Erythroblast (primary cell): ENCODE measurements around the gene TFAP2A.

ENCODE experiments used
- DNase-seq, 2 experiments: peaks; one replicate each; lab custom pipeline; 2025; lab: John Stamatoyannopoulos, UW
- GATA1 ChIP-seq: IDR thresholded peaks from 2 replicates; pipeline ENCODE4 v1.6.1; 2011; ENCODE audit warnings: low read depth, mild to moderate bottlenecking, control low read depth, low read length, moderate library complexity
- POLR2A ChIP-seq: IDR thresholded peaks from 2 replicates; pipeline ENCODE4 v1.6.1; 2011; ENCODE audit warnings: mild to moderate bottlenecking, low read length

Gene TFAP2A

DNA sequence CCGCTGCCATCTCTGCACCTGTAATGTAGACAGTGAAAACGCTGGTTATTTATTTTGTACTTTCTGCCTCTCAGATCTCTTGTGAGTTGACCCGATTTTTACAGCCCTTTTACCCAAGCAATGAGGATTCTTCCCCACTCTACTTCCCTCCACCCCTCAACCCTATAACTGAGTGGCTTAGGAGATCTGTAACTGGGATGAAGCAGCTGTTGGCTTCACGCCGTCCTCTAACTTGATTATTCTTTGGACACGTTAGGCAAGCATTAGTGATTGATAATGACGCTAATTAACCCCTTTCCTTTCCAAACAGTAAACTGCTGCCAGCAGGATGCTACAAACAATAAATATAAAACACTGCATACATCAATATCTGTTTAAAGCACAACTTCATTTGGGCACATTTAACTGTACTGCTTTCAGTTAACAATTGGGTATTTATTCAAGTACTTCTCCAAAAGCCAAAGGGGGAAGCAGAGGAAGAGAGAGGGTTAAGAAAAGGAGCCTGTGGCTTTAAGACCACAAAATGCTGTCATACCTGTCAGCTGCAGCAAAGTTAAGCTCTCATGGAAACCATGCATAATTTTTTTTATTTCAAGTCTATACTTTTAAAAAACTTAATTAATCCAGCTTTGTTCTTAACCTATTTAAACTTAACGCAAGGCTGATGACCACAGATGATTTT is 21.2 kb downstream of the TFAP2A start:
- TF ChIP-seq POLR2A, result no peak
- TF ChIP-seq GATA1, result no peak

DNA sequence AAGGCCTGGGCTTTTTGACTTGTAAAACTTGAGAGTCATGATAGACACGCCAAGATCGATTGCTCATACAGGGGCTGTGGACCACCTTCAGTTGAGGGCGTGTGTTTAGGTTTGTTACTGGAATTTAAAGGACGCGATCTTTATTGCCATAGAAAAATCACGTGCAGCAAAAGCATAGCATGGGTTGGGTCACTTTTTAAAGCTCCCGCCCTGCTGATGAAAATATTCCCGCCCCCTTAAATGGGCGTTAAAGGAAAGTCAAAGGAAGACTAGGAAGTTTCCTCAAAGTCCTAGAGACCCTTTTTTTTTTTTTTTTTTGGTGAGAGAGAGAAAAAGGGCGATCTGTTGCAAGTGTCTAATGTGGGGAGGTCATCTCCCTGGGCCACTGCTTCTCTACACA is 23.1 kb downstream of the TFAP2A start:
- DNase-seq, result no peak
- no peak for TF ChIP-seq GATA1
- no peak for TF ChIP-seq POLR2A

More for the DNA sequence above, 21.2 kb downstream of the TFAP2A start:
- DNase-seq, result no peak

DNA sequence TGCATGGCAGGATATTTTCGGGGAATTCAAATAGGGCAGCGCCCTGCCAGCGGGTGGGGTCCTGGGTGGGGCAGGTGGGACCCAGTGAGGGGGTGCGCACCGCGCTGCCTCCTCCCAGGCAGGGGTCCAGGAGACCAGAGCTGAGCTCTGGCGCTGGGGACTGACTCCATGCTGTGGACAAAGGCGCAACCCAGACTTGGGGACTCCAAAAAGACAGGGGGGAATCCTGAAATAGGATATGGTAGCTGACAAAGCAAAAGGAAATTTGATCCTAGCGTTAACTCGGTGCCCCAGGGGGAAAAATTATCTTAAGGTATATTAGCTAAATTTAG is 23.6 kb downstream of the TFAP2A start:
- no peak for TF ChIP-seq GATA1
- no peak for TF ChIP-seq POLR2A
- DNase-seq, result no peak

DNA sequence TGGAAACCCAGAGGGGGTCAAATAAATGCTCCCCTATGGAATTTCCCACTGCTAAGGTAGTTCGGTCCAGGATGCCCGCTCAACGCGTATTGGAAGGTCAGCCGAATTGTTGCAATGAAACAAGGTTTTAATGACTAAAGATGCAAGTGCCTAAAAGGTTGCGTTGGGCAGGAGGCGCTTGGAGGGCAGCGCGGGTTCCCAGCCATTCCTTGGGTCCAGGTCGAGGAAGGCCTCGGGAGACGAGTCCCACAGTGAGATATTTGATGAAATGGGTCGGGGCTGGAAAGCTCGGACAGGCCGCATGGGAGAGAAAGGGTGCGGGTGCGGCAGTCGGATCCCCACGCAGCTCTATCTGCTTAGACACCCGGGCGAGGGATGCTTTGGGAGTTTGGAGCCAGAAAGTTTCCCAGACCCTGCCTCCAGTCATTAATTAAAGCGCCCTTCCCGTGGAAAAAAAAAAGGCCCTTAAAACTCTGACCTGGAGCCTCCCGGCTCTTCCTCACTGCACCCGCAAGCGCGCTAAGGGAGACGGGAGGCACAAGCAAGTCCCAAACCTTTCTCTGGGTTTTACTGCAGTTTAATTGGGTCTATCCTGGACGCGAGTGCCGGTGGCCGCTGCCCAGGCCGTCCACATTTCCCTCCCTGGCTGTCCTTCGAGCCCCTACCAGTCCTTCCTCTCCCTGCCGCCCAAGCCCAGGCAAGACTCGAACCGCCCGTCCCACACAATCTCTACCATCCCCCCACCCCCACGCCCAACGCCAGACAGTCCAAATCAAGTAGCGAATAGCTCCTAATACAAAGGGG is 24.2 kb downstream of the TFAP2A start:
- no peak for DNase-seq
- TF ChIP-seq POLR2A, result no peak
- TF ChIP-seq GATA1, result no peak

DNA sequence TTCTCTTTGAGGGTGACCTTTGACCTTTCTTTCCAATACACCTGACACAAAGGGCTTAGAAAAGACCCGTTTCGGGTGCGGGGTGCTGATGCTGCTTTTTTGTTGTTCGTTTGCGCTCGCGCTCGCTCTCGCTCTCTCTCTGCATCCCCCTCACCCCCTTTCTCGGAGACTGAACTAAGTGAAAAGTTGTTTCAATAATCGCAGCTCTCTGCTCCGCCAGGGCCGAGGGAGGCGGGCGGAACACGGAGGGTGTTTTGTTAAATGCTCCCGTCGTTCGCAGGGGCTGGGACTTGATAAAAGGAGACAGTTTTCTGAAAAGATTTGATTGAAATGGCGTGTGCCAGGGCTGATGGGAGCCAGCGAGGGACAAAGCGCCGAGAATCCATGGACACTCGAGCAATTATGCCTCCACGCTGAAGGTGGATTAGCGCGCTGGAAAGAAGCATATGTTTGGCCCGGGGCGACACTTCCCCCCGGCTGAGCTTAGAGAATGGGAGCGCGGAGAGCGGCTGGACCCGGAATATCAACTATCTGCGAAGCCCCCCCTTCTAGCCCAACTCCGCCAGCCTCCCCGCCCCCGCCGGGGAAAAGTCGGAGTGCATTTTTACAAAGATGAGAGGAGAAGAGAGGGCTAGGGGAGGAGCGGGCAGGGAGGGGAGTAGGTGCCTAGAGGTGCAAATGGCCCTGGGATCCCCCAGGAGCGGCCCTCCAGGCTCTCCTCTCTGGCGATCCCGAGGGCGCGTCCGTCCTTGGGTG is 25.0 kb downstream of the TFAP2A start:
- DNase-seq, result no peak
- TF ChIP-seq POLR2A (no peak), GATA1 (no peak)

DNA sequence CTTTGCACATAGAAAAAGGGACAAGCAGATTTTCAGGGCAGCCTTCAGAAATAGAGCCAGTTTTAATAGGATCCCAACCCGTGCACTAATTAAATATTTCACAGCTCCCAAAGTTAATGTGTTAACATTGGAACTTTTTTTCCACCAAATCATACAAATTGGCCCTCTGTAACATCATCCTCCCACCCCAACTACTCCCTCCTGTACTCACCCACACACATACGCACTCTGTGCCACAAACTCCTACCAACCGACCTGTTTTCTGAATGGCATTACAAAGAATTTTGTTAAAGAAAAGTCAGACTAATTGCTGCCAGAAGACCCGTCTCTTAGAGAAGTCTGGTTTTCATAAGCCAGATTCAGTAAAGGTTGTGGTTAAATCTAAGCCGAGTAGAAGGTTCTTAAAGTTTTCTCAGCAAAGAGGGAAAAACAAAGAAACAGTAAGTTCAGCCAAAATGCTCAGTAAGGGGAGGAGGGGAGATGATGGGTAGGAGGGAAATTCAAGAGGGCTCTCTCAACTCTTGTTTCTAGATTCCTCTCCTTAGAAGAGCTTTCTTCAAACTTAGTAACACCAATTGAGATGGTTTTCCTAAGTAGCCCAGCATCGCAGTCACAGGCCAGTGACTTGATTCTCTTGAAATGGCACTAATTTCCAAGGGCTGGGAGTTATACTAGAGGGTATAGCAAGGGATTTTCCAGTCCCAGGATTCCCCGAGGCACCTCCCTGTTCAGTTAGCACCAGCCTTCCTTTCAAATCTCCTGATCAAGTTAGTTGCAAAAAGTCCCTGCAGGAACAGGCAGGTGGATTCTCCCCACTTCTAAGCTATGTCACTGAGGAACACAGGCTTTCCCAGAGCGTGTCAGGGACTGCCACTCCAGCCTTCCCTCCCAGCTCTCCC is 27.9 kb downstream of the TFAP2A start:
- no peak for TF ChIP-seq POLR2A
- no peak for TF ChIP-seq GATA1
- DNase-seq, result no peak

DNA sequence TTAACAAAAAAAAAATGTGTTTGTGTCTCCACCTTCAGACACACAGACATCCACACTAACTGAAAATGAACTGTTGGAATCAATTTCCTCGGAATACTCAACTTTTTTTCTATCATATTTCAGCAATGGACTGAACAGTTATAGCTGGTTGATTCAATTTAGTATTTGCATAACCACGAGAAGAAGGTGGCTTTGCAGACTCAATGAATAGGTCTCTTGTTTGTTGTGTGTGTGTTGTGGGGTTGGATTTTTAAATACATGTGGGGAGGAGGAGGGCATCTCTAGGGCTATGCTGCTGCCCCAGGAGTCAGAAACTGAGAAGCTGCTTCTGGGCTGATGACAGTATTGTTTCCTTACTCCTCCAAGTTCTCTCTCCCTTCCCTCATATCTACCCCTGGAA is 28.7 kb downstream of the TFAP2A start:
- no peak for TF ChIP-seq GATA1
- TF ChIP-seq POLR2A, result no peak
- no peak for DNase-seq

DNA sequence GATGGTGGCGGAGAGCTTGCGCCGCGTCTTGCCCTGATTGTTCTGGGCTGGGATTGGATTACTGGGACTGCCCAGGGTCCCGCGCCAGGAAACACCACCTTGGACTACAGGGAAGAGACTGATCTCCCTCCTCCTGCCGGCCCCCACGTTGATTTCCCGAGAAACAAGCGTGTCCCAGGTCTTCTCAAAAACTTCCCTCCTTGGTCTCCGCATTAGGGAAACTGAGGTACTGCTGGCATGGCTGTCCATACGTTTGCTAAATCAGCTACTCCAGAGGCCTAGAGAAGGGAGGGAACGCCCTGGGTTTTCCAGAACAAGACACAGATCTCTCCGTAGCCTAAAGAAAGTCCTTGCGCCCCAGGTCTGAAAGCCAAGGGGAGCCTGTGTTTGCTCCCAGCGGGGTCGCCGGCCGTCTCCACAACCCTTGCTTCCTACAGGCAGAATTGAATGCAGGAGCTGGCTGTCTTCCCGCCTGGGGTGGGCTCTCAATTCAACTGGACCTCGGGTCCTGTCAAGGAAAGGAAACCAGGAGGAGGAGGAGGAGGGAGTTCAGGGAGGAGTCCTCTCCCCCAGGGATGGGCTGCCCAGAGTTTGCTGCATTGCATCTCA is 29.2 kb downstream of the TFAP2A start:
- DNase-seq, result no peak
- TF ChIP-seq POLR2A (no peak), GATA1 (no peak)

DNA sequence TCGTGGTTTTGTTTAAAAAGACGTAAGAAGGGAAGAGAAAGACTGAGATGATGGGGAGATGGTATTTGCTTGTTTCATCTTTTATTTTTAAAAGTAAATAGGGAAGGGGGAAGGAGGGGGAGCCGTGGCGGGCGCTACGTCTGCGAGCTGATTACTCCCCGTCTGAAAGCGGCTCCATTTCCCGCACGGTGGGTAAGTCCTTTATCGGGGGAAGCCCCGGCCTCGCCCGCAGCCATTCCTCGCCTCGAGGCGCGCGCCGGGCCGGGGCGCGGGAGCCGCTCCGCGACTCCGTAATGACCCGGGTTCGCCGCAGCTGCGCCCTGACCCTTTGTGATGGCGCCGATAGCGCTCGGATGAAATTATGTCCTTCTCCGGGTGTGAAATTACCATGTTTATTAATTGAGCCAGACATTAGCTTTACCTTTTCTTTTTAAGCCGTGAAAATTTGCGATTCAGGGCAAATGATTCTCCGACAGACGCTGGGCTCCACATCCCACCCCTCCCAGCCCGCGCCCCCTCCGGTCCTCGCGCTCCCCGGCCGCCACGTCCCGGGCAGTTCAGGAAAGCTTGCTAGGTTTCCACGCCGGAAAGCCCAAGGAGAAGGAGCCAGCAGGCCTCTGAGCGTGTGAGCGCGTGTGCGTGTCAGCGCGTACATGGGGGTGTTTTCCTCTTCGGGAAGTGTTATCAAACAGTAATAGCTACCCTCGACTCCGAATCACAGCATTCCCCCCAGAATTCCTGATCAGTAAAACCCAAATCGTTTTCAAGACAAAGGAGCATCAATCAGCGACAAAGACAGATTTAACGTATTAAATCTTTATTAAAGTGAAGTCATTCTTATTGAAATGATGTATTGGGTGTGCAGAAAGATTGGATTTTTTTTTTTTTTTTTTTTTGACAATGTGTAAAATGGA is 30.0 kb downstream of the TFAP2A start:
- no peak for DNase-seq
- TF ChIP-seq POLR2A (no peak), GATA1 (no peak)

DNA sequence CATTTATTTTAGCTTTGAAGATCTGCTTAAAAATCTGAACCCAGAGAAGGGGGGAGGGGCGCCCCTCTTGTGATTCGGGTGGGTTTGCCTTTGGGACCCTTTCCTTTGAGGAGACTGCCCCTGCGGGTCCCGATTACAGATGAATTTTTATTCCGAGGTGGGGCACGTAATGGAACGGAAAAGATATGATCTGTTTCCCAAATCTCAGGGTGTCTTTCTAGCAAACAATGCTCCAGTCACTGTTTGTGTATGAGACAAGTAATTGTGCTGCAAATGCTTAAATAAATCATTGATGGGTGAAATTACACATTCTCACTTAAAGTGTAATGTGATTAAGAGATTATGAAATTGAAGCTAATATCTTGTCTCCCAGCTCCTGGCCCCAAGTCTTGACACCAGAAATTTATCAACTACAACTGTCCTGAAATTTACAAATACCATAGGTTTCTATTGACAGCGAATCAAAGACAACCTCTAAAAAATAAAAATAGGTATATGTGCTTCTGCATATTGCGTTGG is 30.7 kb downstream of the TFAP2A start:
- no peak for TF ChIP-seq POLR2A
- no peak for TF ChIP-seq GATA1
- DNase-seq, result no peak

DNA sequence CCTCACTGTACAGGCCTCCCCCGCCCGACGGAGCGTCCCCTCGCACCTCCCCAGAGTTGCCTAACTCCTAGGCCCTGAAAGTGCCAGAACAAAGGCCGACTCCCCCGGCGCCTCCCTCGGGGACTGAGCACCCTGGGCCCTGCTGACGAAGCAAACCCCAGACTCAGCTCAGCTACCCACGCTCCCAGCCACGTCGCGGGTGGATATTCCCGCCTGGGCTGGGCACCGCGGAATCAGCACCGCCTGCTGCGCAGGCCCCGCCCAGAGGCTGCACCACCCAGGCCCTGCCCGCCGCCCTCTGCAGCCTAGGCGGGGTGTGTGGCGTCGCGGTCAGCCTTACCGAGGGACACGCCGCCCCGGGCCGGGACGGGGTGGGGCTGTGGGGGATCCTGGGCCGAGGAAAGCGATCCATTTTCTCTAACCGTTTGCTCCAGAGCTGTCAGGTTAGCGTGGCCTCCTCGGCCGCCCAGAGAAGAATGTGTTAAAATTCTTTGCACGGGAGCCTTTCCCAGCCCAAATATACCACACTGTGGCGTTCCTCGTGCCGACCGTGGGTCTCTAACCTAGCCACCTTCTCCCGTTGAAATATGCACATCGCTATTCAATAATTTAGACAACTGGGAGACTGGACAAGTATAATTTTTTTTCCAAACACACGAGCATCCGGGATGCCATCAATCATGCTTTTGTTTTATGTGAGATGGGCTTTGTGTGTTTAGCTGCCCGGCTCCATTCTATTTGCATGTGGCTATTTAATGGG is 31.4 kb downstream of the TFAP2A start:
- DNase-seq, result peak in 1 of 2 experiments; percentile 13
- TF ChIP-seq GATA1 (no peak), POLR2A (no peak)
